Measurements from ENCODE around the gene MAP4. TPM values are rescaled to one million over a fixed set of nuclear protein-coding genes. Genes with fewer than 3 reads are reported as not detected.
"Not testable (repeated sequence)": the region's sequence is repeated elsewhere in the genome, so short reads cannot be mapped to it uniquely, and the experiment has no call there.

Gene MAP4, protein sequence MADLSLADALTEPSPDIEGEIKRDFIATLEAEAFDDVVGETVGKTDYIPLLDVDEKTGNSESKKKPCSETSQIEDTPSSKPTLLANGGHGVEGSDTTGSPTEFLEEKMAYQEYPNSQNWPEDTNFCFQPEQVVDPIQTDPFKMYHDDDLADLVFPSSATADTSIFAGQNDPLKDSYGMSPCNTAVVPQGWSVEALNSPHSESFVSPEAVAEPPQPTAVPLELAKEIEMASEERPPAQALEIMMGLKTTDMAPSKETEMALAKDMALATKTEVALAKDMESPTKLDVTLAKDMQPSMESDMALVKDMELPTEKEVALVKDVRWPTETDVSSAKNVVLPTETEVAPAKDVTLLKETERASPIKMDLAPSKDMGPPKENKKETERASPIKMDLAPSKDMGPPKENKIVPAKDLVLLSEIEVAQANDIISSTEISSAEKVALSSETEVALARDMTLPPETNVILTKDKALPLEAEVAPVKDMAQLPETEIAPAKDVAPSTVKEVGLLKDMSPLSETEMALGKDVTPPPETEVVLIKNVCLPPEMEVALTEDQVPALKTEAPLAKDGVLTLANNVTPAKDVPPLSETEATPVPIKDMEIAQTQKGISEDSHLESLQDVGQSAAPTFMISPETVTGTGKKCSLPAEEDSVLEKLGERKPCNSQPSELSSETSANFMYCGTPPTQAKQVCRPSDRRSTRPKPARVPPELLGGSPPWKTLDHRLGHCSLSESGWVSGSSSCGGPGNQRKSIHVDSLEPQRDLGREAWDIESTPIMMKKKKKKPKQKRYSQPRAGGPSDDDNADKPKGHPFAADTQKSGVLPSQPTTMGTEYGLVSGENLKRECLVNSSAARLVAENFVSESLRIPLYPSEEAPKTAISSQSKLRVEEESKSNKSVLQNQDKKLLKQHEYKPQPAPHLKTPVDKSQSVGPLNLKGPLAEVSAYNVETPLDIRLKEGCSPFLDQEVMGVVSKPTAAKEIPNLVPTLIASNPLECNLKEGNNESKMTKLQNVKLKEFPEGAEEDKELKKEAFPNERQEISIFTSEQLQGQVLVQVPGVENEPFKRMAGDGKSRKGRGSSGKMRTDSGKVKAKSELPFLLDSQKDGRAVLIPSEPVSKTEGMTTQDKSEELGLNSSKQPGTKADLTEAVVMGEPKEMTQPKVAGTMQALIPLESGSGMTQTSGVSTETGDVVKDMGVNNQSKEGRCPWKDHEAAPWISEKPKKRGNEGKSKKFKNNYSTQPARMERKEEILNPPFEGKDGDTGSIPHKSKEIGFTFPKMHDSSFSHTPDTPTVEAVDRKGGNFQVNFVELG (N-terminal part only)
- total RNA-seq (ENCODE audit: unreplicated experiment) = 319 TPM
- long read RNA-seq, transcript MAP4-210 (4 exons, 2,743 nt) = major isoform, 20 of 88 reads
- long read RNA-seq, partial matches to known transcripts = 21 of 88 reads
- long read RNA-seq, other reads (novel, unspliced or antisense) = 47 of 88 reads

DNA sequence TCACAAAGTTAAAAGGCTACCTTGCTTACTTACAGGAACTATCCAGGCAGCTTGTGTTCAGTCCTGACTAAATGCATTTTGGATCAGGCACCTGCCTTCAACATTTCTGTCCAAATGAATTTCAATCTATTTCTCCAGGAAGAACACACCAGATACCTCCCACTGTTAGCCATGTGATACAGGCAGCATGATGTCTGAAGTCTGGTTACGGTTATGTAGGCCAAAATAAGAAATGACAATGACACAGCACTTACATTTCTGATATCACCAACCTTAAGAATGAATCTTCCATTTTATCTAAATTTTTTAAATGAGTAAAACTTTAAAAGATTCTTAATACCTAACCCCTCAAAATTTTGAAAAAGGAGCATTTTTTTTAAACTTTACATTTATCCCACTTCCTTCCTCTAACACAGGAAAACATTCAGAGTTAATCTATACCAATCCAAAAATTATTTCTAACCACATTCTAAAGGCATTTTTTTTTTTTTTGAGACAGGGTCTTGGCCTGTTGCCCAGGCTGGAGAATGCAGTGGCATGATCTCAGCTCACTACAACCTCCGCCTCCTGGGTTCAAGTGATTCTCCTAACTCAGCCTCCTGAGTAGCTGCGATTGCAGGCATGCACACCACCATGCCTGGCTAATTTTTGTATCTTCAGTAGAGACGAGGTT is at the start of gene MAP4:
Gene MAP4 (minus strand): TSS at position 116 of the 673 bp plus-strand sequence. CDS start 17,556 bp downstream, outside the sequence.
- Mint-ChIP-seq H3K4me1 (ENCODE audit: low read depth, unreplicated experiment) (peaks cover 6% of the 10 kb centered on the region), H3K4me3 (ENCODE audit: unreplicated experiment) (no peak within 1 kb of the TSS), H3K9me3 (ENCODE audit: unreplicated experiment) (peaks cover 3% of the 10 kb centered on the region), H3K36me3 (ENCODE audit: unreplicated experiment) (no peaks in the 10 kb centered on the region), H3K27ac (ENCODE audit: unreplicated experiment) (no peak within 1 kb of the TSS), H3K27me3 (ENCODE audit: unreplicated experiment) (no peaks in the 10 kb centered on the region)
- TF ChIP-seq, protein P1, sequence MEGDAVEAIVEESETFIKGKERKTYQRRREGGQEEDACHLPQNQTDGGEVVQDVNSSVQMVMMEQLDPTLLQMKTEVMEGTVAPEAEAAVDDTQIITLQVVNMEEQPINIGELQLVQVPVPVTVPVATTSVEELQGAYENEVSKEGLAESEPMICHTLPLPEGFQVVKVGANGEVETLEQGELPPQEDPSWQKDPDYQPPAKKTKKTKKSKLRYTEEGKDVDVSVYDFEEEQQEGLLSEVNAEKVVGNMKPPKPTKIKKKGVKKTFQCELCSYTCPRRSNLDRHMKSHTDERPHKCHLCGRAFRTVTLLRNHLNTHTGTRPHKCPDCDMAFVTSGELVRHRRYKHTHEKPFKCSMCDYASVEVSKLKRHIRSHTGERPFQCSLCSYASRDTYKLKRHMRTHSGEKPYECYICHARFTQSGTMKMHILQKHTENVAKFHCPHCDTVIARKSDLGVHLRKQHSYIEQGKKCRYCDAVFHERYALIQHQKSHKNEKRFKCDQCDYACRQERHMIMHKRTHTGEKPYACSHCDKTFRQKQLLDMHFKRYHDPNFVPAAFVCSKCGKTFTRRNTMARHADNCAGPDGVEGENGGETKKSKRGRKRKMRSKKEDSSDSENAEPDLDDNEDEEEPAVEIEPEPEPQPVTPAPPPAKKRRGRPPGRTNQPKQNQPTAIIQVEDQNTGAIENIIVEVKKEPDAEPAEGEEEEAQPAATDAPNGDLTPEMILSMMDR (IDR thresholded peaks at IDR 0.05; ENCODE audit: partially characterized antibody, unreplicated experiment) = no peak
- no peak for DNase-seq

DNA sequence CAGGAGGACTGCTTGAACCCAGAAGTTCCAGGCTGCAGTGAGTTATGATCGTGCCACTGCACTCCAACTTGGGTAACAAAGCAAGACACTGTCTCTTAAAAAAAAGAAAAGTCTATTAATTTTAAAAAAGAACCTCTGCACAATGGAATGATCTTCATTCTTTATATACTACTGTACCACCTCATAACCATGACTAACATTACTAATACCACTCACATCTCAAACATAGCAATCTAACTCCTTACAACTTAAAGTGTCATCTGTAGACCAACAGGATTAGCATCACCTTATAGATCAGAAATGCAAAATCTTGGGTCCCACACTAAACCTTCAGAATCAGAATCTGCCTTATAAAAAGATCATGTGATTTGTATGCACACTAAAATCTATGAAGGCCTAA is 48.8 kb upstream of the MAP4 start:
- Mint-ChIP-seq H3K4me3 (ENCODE audit: unreplicated experiment) (no peak overlapping the region), H3K27ac (ENCODE audit: unreplicated experiment) (no peak overlapping the region)

DNA sequence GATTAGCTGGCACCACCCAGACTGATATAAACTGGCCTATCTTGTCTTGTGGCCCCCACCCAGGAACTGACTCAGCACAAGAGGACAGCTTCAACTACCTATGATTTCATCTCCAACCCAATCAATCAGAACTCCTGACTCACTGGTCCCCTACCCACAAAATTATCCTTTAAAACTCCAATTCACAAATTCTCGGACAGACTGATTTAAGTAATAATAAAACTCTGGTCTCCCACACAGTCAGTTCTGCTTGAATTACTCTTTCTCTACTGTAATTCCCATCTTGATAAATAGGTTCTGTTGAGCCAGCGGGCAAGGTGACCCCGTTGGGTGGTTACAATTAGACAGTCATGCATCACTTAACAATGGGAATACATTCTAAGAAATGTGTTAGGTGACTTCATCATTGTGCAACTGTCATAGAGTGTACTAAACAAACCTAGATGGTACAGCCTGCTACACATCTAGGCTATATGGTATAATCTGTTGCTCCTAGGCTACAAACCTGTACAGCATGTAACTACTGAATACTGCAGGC is 48.1 kb upstream of the MAP4 start:
- DNase-seq = no peak
- peaks cover 14% of the 10 kb centered on the region for H3K36me3 Mint-ChIP-seq (ENCODE audit: unreplicated experiment)
- peak overlapping the region; percentile 49 for H3K27ac Mint-ChIP-seq (ENCODE audit: unreplicated experiment)
- H3K4me3 Mint-ChIP-seq (ENCODE audit: unreplicated experiment) = no peak overlapping the region
- TF ChIP-seq, protein P1 (IDR thresholded peaks at IDR 0.05; ENCODE audit: partially characterized antibody, unreplicated experiment) = no peak
- H3K4me1 Mint-ChIP-seq (ENCODE audit: low read depth, unreplicated experiment) = peaks cover 6% of the 10 kb centered on the region
- H3K9me3 Mint-ChIP-seq (ENCODE audit: unreplicated experiment) = peaks cover 11% of the 10 kb centered on the region
- H3K27me3 Mint-ChIP-seq (ENCODE audit: unreplicated experiment) = peaks cover 10% of the 10 kb centered on the region

More for the DNA sequence above, 48.8 kb upstream of the MAP4 start:
- no peak for DNase-seq
- Mint-ChIP-seq H3K36me3 (ENCODE audit: unreplicated experiment) (peaks cover 11% of the 10 kb centered on the region), H3K27me3 (ENCODE audit: unreplicated experiment) (peaks cover 9% of the 10 kb centered on the region), H3K4me1 (ENCODE audit: low read depth, unreplicated experiment) (peaks cover 6% of the 10 kb centered on the region), H3K9me3 (ENCODE audit: unreplicated experiment) (peaks cover 8% of the 10 kb centered on the region)
- TF ChIP-seq, protein P1 (IDR thresholded peaks at IDR 0.05; ENCODE audit: partially characterized antibody, unreplicated experiment) = no peak

GRCh38 chr3:48061586-48061985 is 45.4 kb upstream of the MAP4 start:
- not testable (repeated sequence) for H3K9me3 Mint-ChIP-seq (ENCODE audit: unreplicated experiment)

More at GRCh38 chr3:48061586-48061985, 45.4 kb upstream of the MAP4 start:
- Mint-ChIP-seq H3K27ac (ENCODE audit: unreplicated experiment) (peak overlapping the region; percentile 68), H3K36me3 (ENCODE audit: unreplicated experiment) (peaks cover 19% of the 10 kb centered on the region), H3K27me3 (ENCODE audit: unreplicated experiment) (peaks cover 10% of the 10 kb centered on the region)
- H3K4me3 Mint-ChIP-seq (ENCODE audit: unreplicated experiment); H3K4me1 Mint-ChIP-seq (ENCODE audit: low read depth, unreplicated experiment): not testable (repeated sequence)
- peak; percentile 19 for DNase-seq

All from glutamatergic neuron (in vitro differentiated cells).